ENCODE data around the gene ARHGAP28.

- TF ChIP-seq CTCF (conservative IDR thresholded peaks at IDR 0.05) (no peak), ZFX (IDR thresholded peaks at IDR 0.05) (no peak)
Measured at GRCh38 chr18:6711467-6711866, 18.0 kb upstream of the ARHGAP28 start.

Data from C4-2B (cell line).